NB4 (cell line): Measurements from ENCODE around the gene JMJD6.
A peak's percentile ranks its signal among the peaks of the same experiment; 100 is the strongest.
"Not testable (repeated sequence)": the region's sequence is repeated elsewhere in the genome, so short reads cannot be mapped to it uniquely, and the experiment has no call there.

Experiments
- DNase-seq: peaks from one replicate; pipeline ENCODE4 v3.0.0; 2010; ENCODE audit warnings: low read depth
- H3K4me3 ChIP-seq: one replicate; pipeline ENCODE4 v1.5.1; 2011; ENCODE audit warnings: mild to moderate bottlenecking, low read depth, low read length, moderate library complexity
- CTCF ChIP-seq: IDR thresholded peaks from one replicate; pipeline ENCODE4 v1.5.1; 2012; ENCODE audit warnings: low read depth, low read length
- MAX ChIP-seq: IDR thresholded peaks from 2 replicates; pipeline ENCODE4 v1.6.1; 2011; ENCODE audit warnings: low read depth, low read length
- MYC ChIP-seq: IDR thresholded peaks from 2 replicates; pipeline ENCODE4 v1.6.1; 2011; ENCODE audit warnings: low read depth, low read length
- POLR2A ChIP-seq: IDR thresholded peaks from 2 replicates; pipeline ENCODE4 v1.6.1; 2011; ENCODE audit warnings: mild to moderate bottlenecking; ENCODE audit not compliant: insufficient read length; ENCODE audit errors: extremely low read depth

JMJD6 gene

GRCh38 chr17:76744747-76745146, 18.3 kb upstream of the JMJD6 start:
- DNase-seq: no peak
- no peak for TF ChIP-seq POLR2A
- no peak for TF ChIP-seq MYC
- no peak for TF ChIP-seq MAX
- TF ChIP-seq CTCF: no peak
- no peak overlapping the region for H3K4me3 ChIP-seq

GRCh38 chr17:76742958-76743357, 16.6 kb upstream of the JMJD6 start:
- no peak for DNase-seq
- TF ChIP-seq CTCF (no peak), MYC (no peak), MAX (no peak), POLR2A (no peak)
- H3K4me3 ChIP-seq: no peak overlapping the region

- H3K4me3 ChIP-seq: no peak overlapping the region
- no peak for DNase-seq
- TF ChIP-seq MAX: no peak
- TF ChIP-seq CTCF: no peak
- no peak for TF ChIP-seq MYC
- TF ChIP-seq POLR2A: no peak
These were observed 14.1 kb upstream of the JMJD6 start for GRCh38 chr17:76740329-76741118.

- H3K4me3 ChIP-seq, DNase-seq: not testable (repeated sequence)
These were observed 13.2 kb upstream of the JMJD6 start for GRCh38 chr17:76739568-76740115.

GRCh38 chr17:76738468-76738850, 12.1 kb upstream of the JMJD6 start:
- H3K4me3 ChIP-seq: peak overlapping the region; percentile 91
- peak; percentile 13 for DNase-seq
- TF ChIP-seq CTCF (no peak), MYC (no peak), POLR2A (no peak)

GRCh38 chr17:76737676-76738467, 11.5 kb upstream of the JMJD6 start, which contains the start of gene MFSD11:
TSS of gene MFSD11 (plus strand) at chr17:76738119. CDS start at chr17:76738353, 234 bp downstream.
- TF ChIP-seq MYC: peak; percentile 81
- no peak for TF ChIP-seq CTCF
- peak; percentile 78 for TF ChIP-seq MAX
- TF ChIP-seq POLR2A: no peak
- H3K4me3 ChIP-seq: peak within 1 kb of the TSS; percentile 100
- DNase-seq: peak; percentile 95
